ENCODE results near the gene EDA.

- TF ChIP-seq CTCF (IDR thresholded peaks at IDR 0.05; ENCODE audit: low read depth, low read length) (no peak), MAX (IDR thresholded peaks at IDR 0.05; ENCODE audit: low read depth, low read length) (no peak), POLR2A (IDR thresholded peaks at IDR 0.05; ENCODE audit: extremely low read depth, insufficient read length) (no peak), MYC (IDR thresholded peaks at IDR 0.05; ENCODE audit: low read depth, low read length) (no peak)
These were observed 1.0 kb upstream of the EDA start for GRCh38 chrX:69614886-69615285.

Data from NB4 (cell line).